ENCODE results near the gene E4F1. TPM values are rescaled to one million over a fixed set of nuclear protein-coding genes. Genes with fewer than 3 reads are reported as not detected.

Gene E4F1
- total and polyA plus RNA-seq, 9 of the 15 experiments (the other 6 are each of a cell fraction or from before 2014, with no cell fraction given) = 0.48 to 94.9 (median 20.4) TPM

GRCh38 chr16:2211923-2212347 is 11.5 kb upstream of the E4F1 start:
- Histone ChIP-seq H3K4me2 (ENCODE audit: insufficient read depth, low read length) (peak overlapping the region; percentile 87; the same call in 1 of the 2 replicates), H3K4me1 (replicated peaks in 1 of 2; ENCODE audit: control insufficient read depth in 2 of 2, insufficient read depth in 2 of 2, low read length in 2 of 2) (peaks cover 24 to 83% of the 10 kb centered on the region in 2 experiments), H3K27ac (ENCODE audit: extremely low read depth, low read depth, low read length) (no peak overlapping the region), H3K9me1 (ENCODE audit: control insufficient read depth, insufficient read depth, low read length) (no peaks in the 10 kb centered on the region), H4K20me1 (replicated peaks; ENCODE audit: control insufficient read depth, insufficient read depth, low read length) (peaks cover 21% of the 10 kb centered on the region), H3K36me3 (ENCODE audit: control insufficient read depth, insufficient read depth, low read length) (peaks cover 57% of the 10 kb centered on the region; the same call in 2 of the 3 replicates), H3K9me3 (replicated peaks; ENCODE audit: control insufficient read depth, insufficient read depth, low read depth, low read length) (no peaks in the 10 kb centered on the region), H3K79me2 (ENCODE audit: control insufficient read depth, insufficient read depth, low read length) (peaks cover 62% of the 10 kb centered on the region), H3K4me3 (peak overlapping the region; percentile 85; the same call in 1 of the 2 replicates), H2AFZ (ENCODE audit: low read depth, low read length) (no peak overlapping the region), H3K27me3 (ENCODE audit: control insufficient read depth in 2 of 2, insufficient read depth in 2 of 2, low read length in 2 of 2) (no peaks in the 10 kb centered on the region), H3K9ac (ENCODE audit: insufficient read depth in 1 of 2, low read depth in 2 of 2, low read length in 2 of 2) (peak overlapping the region in 1 of 2 experiments; percentile 99; a peak in 2 of 4 replicates)
- intact Hi-C loops (cut with micrococcal nuclease) (no loop called here), in situ Hi-C loops (cut with MboI) (no loop called here)
- BruUV-seq (replicated peaks) = no TSS peak
- TF ChIP-seq CLOCK (CRISPR knock-in tag; IDR thresholded peaks at IDR 0.05; ENCODE audit: borderline replicate concordance) = no peak
- TF ChIP-seq POLR2G (IDR thresholded peaks at IDR 0.05; ENCODE audit: low read depth, low read length) = peak; percentile 70
- TF ChIP-seq TFAP4 (CRISPR knock-in tag; IDR thresholded peaks at IDR 0.05; ENCODE audit: borderline replicate concordance) = 0 out of 2 replicates have a peak, but pooled peaks have one; percentile 23
- peak; percentile 63 for TF ChIP-seq POLR2A (conservative IDR thresholded peaks at IDR 0.05)
- TF ChIP-seq POLR2B (IDR thresholded peaks at IDR 0.05; ENCODE audit: low read depth, partially characterized antibody) = peak; percentile 34
- TF ChIP-seq SNRNP70 (optimal IDR thresholded peaks at IDR 0.05; ENCODE audit: low read depth, low read length) = peak; percentile 20
- TF ChIP-seq, protein P1, sequence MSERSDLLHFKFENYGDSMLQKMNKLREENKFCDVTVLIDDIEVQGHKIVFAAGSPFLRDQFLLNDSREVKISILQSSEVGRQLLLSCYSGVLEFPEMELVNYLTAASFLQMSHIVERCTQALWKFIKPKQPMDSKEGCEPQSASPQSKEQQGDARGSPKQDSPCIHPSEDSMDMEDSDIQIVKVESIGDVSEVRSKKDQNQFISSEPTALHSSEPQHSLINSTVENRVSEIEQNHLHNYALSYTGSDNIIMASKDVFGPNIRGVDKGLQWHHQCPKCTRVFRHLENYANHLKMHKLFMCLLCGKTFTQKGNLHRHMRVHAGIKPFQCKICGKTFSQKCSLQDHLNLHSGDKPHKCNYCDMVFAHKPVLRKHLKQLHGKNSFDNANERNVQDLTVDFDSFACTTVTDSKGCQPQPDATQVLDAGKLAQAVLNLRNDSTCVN (CRISPR knock-in tag; IDR thresholded peaks at IDR 0.05) = no peak
- no peak for TF ChIP-seq PHF8 (IDR thresholded peaks at IDR 0.05; ENCODE audit: borderline replicate concordance, low read length)
- TF ChIP-seq SUPT5H (IDR thresholded peaks at IDR 0.05) = peak; percentile 57
- 0 out of 2 replicates have a peak, but pooled peaks have one; percentile 31 for TF ChIP-seq ZNF511 (CRISPR knock-in tag; IDR thresholded peaks at IDR 0.05)
- TF ChIP-seq CBX1 (IDR thresholded peaks at IDR 0.05; ENCODE audit: low read depth) = 0 out of 2 replicates have a peak, but pooled peaks have one; percentile 19
- TF ChIP-seq KLF10 (CRISPR knock-in tag; IDR thresholded peaks at IDR 0.05) = no peak
- no peak for TF ChIP-seq ZNF253 (CRISPR knock-in tag; conservative IDR thresholded peaks at IDR 0.05)
- 0 out of 2 replicates have a peak, but pooled peaks have one; percentile 2 for TF ChIP-seq ZFX (CRISPR knock-in tag; IDR thresholded peaks at IDR 0.05)
- 61% methylated on average over 11 of the region's 11 CpGs for WGBS (ENCODE audit: insufficient coverage, low coverage, missing lambda C conversion rate)
- ATAC-seq = no peak
- peak in 1 of 4 experiments; percentile 41 for DNase-seq (ENCODE audit: extremely low read depth in 1 of 4, low spot score in 3 of 4)
- POLR2A ChIA-PET = interaction anchor here (0.6 to 2.1 kb wide), 9 partner anchors 8 to 273 kb away, joined by 3 to 12 read pairs (median 5); partner anchors contain the start of genes E4F1 and TRAF7
- FAIRE-seq = no peak
- CTCF ChIA-PET (ENCODE audit: low intra/inter-chr PET ratio) = no interaction called here

All from K562 (cell line).